GM12878 (cell line): ENCODE results near the gene STKLD1. TPM values are rescaled to one million over a fixed set of nuclear protein-coding genes. Genes with fewer than 3 reads are reported as not detected.

Experiments
- ATAC-seq: fragments of 200-7000 bp; cut with Tn5 transposase; 3 replicates; pipeline ENCODE4 v1.9.1; 2020; ENCODE audit warnings: mild to moderate bottlenecking, moderate library complexity
- BruUV-seq: library from RNA; stranded (reverse); fragments of 400-500 nt; replicated peaks from 2 replicates; lab custom pipeline; 2021; lab: Mats Ljungman, UMichigan
- CTCF ChIA-PET: fragments of 300-600 bp; sonication (Branson Sonifier 250); formaldehyde crosslinking; extraction: SDS; loops from one replicate; lab custom pipeline; 2021; ENCODE audit warnings: inconsistent platforms; lab: Yijun Ruan, JAX
- POLR2A ChIA-PET: fragments of 350-600 bp; formaldehyde crosslinking; extraction: SDS; loops from one replicate; lab custom pipeline; 2021; ENCODE audit warnings: inconsistent platforms; lab: Charles Lee
- RAD21 ChIA-PET: fragments of 300-600 bp; sonication (Branson Sonifier 250); formaldehyde crosslinking; loops from one replicate; lab custom pipeline; 2023; ENCODE audit warnings: antibody characterized with exemption; ENCODE audit not compliant: unreplicated experiment; lab: Charles Lee
- SMC1A ChIA-PET: fragments of 300-600 bp; sonication (Branson Sonifier 250); formaldehyde crosslinking; loops from one replicate; lab custom pipeline; 2023; ENCODE audit not compliant: unreplicated experiment, uncharacterized antibody; lab: Charles Lee
- DNase-seq: peaks from one replicate; pipeline ENCODE4 v3.0.0-alpha.2; 2011; ENCODE audit warnings: low read depth, low spot score
- FAIRE-seq: peaks from 3 replicates; lab custom pipeline; 2011; peaks lifted over from hg19 to GRCh38; lab: Jason Lieb, UNC
- H2AFZ ChIP-seq: 2 replicates; pipeline ENCODE4 v1.6.0; 2011; ENCODE audit warnings: low read depth, low read length, control low read depth; ENCODE audit not compliant: control insufficient read depth
- H3K27ac ChIP-seq: 2 replicates; pipeline ENCODE4 v1.5.1; 2011; ENCODE audit warnings: control low read depth; ENCODE audit not compliant: control insufficient read depth, insufficient read depth
- H3K27me3 ChIP-seq, 2 experiments: replicated peaks in 1 of 2; 2 replicates each; pipeline versions ENCODE4 v1.6.0 to v1.6.1; 2011; ENCODE audit warnings: low read length in 1 of 2; ENCODE audit not compliant: control insufficient read depth in 2 of 2, insufficient read depth in 2 of 2
- H3K36me3 ChIP-seq, 2 experiments: 2 replicates each; pipeline ENCODE4 v1.5.1; 2011; ENCODE audit warnings: low read length in 1 of 2; ENCODE audit not compliant: control insufficient read depth in 2 of 2, insufficient read depth in 2 of 2
- H3K4me1 ChIP-seq: 2 replicates; pipeline ENCODE4 v1.6.1; 2011; ENCODE audit warnings: mild to moderate bottlenecking, low read length, moderate library complexity, mixed read lengths; ENCODE audit not compliant: control insufficient read depth, insufficient read depth
- H3K4me2 ChIP-seq: 2 replicates; pipeline ENCODE4 v1.6.0; 2011; ENCODE audit warnings: control low read depth; ENCODE audit not compliant: control insufficient read depth, insufficient read depth
- H3K4me3 ChIP-seq: fragments of 200-600 bp; sonication (generic); 2 replicates; pipeline ENCODE4 v1.5.1; 2016
- H3K79me2 ChIP-seq: 2 replicates; pipeline ENCODE4 v1.6.0; 2011; ENCODE audit warnings: low read length; ENCODE audit not compliant: control insufficient read depth, insufficient read depth
- H3K9ac ChIP-seq: 2 replicates; pipeline ENCODE4 v1.8.0; 2011; ENCODE audit warnings: low read length, control low read depth, mixed read lengths; ENCODE audit not compliant: control insufficient read depth, insufficient read depth
- H3K9me3 ChIP-seq: replicated peaks from 3 replicates; pipeline ENCODE4 v1.5.1; 2011; ENCODE audit warnings: mild to moderate bottlenecking, low read length; ENCODE audit not compliant: control insufficient read depth, insufficient read depth
- H4K20me1 ChIP-seq: 2 replicates; pipeline ENCODE4 v1.6.0; 2011; ENCODE audit not compliant: control insufficient read depth, insufficient read depth
- ATF7 ChIP-seq: fragments of 450-650 bp; IDR thresholded peaks from 2 replicates; pipeline ENCODE4 v1.6.1; 2016; ENCODE audit warnings: low read depth, mild to moderate bottlenecking
- BHLHE40 ChIP-seq, 2 experiments: fragments of 450-650 bp in 1 of 2; IDR thresholded peaks; 2 replicates each; pipeline ENCODE4 v1.6.1; 2011 to 2017; ENCODE audit warnings: low read depth in 2 of 2, borderline replicate concordance in 1 of 2, improper control_type of control experiment in 1 of 2, low read length in 1 of 2, mild to moderate bottlenecking in 1 of 2
- CHD4 ChIP-seq: fragments of 200-600 bp; sonication (generic); IDR thresholded peaks from 2 replicates; pipeline ENCODE4 v1.6.1; 2016; ENCODE audit warnings: mild to moderate bottlenecking
- CTCF ChIP-seq, 3 experiments: IDR thresholded peaks in 2 of 3; conservative IDR thresholded peaks in 1 of 3; 2 replicates each; pipeline ENCODE4 v1.5.1; 2011; ENCODE audit warnings: low read depth in 3 of 3, low read length in 3 of 3, mild to moderate bottlenecking in 3 of 3, control low read depth in 2 of 3, moderate library complexity in 2 of 3, inconsistent platforms in 1 of 3, mixed read lengths in 1 of 3; ENCODE audit not compliant: control insufficient read depth in 2 of 3, insufficient read depth in 1 of 3; ENCODE audit errors: extremely low read depth in 1 of 3
- JUNB ChIP-seq: IDR thresholded peaks from 2 replicates; pipeline ENCODE4 v1.6.1; 2016; ENCODE audit warnings: antibody characterized with exemption, mild to moderate bottlenecking
- KLF5 ChIP-seq: fragments of 450-650 bp; IDR thresholded peaks from 2 replicates; pipeline ENCODE4 v1.6.1; 2014; ENCODE audit warnings: mild to moderate bottlenecking; ENCODE audit not compliant: partially characterized antibody
- RAD51 ChIP-seq: fragments of 450-650 bp; IDR thresholded peaks from 2 replicates; pipeline ENCODE4 v1.6.1; 2016; ENCODE audit warnings: moderate library complexity, mild to moderate bottlenecking, inconsistent platforms
- SREBF2 ChIP-seq: IDR thresholded peaks from 2 replicates; pipeline ENCODE4 v1.6.1; 2012; ENCODE audit warnings: mild to moderate bottlenecking, low read length
- STAT3 ChIP-seq: IDR thresholded peaks from 2 replicates; pipeline ENCODE4 v1.6.1; 2011; ENCODE audit warnings: low read depth, low read length, improper control_type of control experiment
- ZNF384 ChIP-seq: IDR thresholded peaks from 2 replicates; pipeline ENCODE4 v1.6.1; 2012; ENCODE audit warnings: low read depth, mild to moderate bottlenecking, low read length, improper control_type of control experiment, borderline replicate concordance
- WGBS: methylation state at CpG from one replicate; pipeline ENCODE4 v1.1.6; 2016; ENCODE audit warnings: low lambda C conversion rate; ENCODE audit not compliant: insufficient replicate concordance, insufficient coverage; ENCODE audit errors: missing lambda C conversion rate; 5-methylcytosine and 5-hydroxymethylcytosine counted together
- in situ Hi-C: fragments of 300-500 bp; cut with MboI; formaldehyde crosslinking; loops from 9 replicates; pipeline ENCODE4 v1.14.3; 2018; ENCODE audit warnings: mixed read lengths
- intact Hi-C: fragments of 100-400 bp; cut with micrococcal nuclease; formaldehyde crosslinking; loops from one replicate; pipeline ENCODE4 v1.14.2; 2022; ENCODE audit not compliant: unreplicated experiment
- polyA plus RNA-seq, 11 experiments: library from polyadenylated mRNA; depleted of rRNA in 4 of 11; unstranded in 6 of 11; stranded (reverse) in 5 of 11; fragments of >200 nt; fragmentation: Nextera tagmentation in 4 of 11; fragmentation: Illumina TruSeq in 1 of 11; extraction: Ambion mirVana in 4 of 11; extraction: Trizol in 1 of 11; gene quantifications; 1 replicate in 1 of 11; 2 replicates in 10 of 11; pipeline versions ENCODE4 v1.2.1 to v1.2.3, GENCODE V29; 2011 to 2016; ENCODE audit warnings: inconsistent platforms in 2 of 11, missing spikeins in 2 of 11, low read depth in 1 of 11
- total RNA-seq, 4 experiments: library from RNA; depleted of rRNA in 3 of 4; stranded (reverse); fragments of >200 nt in 3 of 4; fragmentation: Illumina TruSeq in 1 of 4; extraction: Trizol in 1 of 4; gene quantifications; 2 replicates each; pipeline versions ENCODE4 v1.2.1 to v1.2.3, GENCODE V29; 2013 to 2021

The STKLD1 gene
- total and polyA plus RNA-seq, 10 of the 15 experiments (the other 5 are each of a cell fraction or from before 2014, with no cell fraction given), result 0.07 to 0.40 (median 0.29) TPM; not detected in 4

- TF ChIP-seq KLF5 (no peak), CTCF (IDR thresholded peaks at IDR 0.05 in 2 of 3, conservative IDR thresholded peaks at IDR 0.05 in 1 of 3; ENCODE audit: control insufficient read depth in 2 of 3, extremely low read depth in 1 of 3, insufficient read depth in 1 of 3, low read depth in 3 of 3, low read length in 3 of 3) (no peak), RAD51 (no peak), ATF7 (no peak)
Measured at GRCh38 chr9:133372144-133372543, 4.0 kb upstream of the STKLD1 start (continued).

GRCh38 chr9:133374612-133375115 is 1.5 kb upstream of the STKLD1 start:
- POLR2A ChIA-PET, result interaction anchor here (0.6 to 1.7 kb wide), 5 partner anchors 14 to 486 kb away, joined by 3 to 9 read pairs (median 3); partner anchors contain the start of genes MED22 and RPL7A
- CTCF ChIA-PET, result interaction anchor here (0.9 to 1.6 kb wide), 4 partner anchors 8 to 27 kb away, joined by 3 to 5 read pairs (median 4); partner anchors contain the start of genes MED22 and RPL7A
- SMC1A ChIA-PET, result interaction anchor here (0.7 to 1.3 kb wide), 4 partner anchors 11 to 47 kb away, joined by 3 to 5 read pairs (median 4); partner anchors contain the start of genes MED22, RPL7A and SURF2
- no peak overlapping the region for H2AFZ ChIP-seq
- WGBS, result 2% methylated on average over 12 of the region's 12 CpGs
- peak overlapping the region; percentile 97 for H3K4me3 ChIP-seq
- H3K27me3 ChIP-seq, result no peaks in the 10 kb centered on the region
- no peak for FAIRE-seq
- no peak for ATAC-seq
- TSS peak; percentile 63 for BruUV-seq
- H3K4me2 ChIP-seq, result peak overlapping the region; percentile 83
- H3K4me1 ChIP-seq, result peaks cover 22% of the 10 kb centered on the region
- peaks cover 16% of the 10 kb centered on the region for H4K20me1 ChIP-seq
- no peaks in the 10 kb centered on the region; the same call in 2 of the 3 replicates for H3K9me3 ChIP-seq
- H3K36me3 ChIP-seq, result peaks cover 6 to 12% of the 10 kb centered on the region in 2 experiments; a peak in 3 of 4 replicates
- DNase-seq, result no peak
- in situ Hi-C loops (no loop called here), intact Hi-C loops (loop anchor here (5.0 kb wide), 2 partner anchors 37 to 43 kb away; partner anchors contain the start of genes REXO4 and SURF6)
- H3K27ac ChIP-seq, result peak overlapping the region; percentile 78
- H3K79me2 ChIP-seq, result peaks cover 62% of the 10 kb centered on the region
- TF ChIP-seq BHLHE40 (IDR thresholded peaks at IDR 0.05; ENCODE audit: borderline replicate concordance in 1 of 2, low read depth in 2 of 2, low read length in 1 of 2), result no peak
- peak; percentile 26; the same call in 1 of the 2 replicates for TF ChIP-seq JUNB
- TF ChIP-seq ZNF384, result peak; percentile 8; the same call in 1 of the 2 replicates
- no peak for TF ChIP-seq CHD4
- TF ChIP-seq STAT3, result no peak
- no peak for TF ChIP-seq SREBF2
- RAD21 ChIA-PET, result no interaction called here
- H3K9ac ChIP-seq, result peak overlapping the region; percentile 93
